HepG2 (cell line): ENCODE data around the gene FOXS1. TPM values are rescaled to one million over a fixed set of nuclear protein-coding genes. Genes with fewer than 3 reads are reported as not detected.

Experiments
- CBX2 ChIP-seq, 2 experiments: fragments of 200-600 bp in 1 of 2; sonication (generic); formaldehyde crosslinking in 1 of 2; IDR thresholded peaks; 2 replicates each; pipeline versions ENCODE4 v1.7.0 to v1.8.1; 2018 to 2022; ENCODE audit warnings: low read depth in 2 of 2, low read length in 1 of 2, mild to moderate bottlenecking in 1 of 2, missing genetic modification reagents in 1 of 2
- DNMT3B ChIP-seq: conservative IDR thresholded peaks from 2 replicates; pipeline ENCODE4 v1.6.1; 2016; ENCODE audit warnings: missing biosample characterization, control low read depth
- NR1H2 ChIP-seq: sonication (generic); formaldehyde crosslinking; IDR thresholded peaks from 2 replicates; pipeline ENCODE4 v1.8.1; 2022; ENCODE audit warnings: low read depth, missing genetic modification reagents, borderline replicate concordance
- RARG ChIP-seq: sonication (generic); formaldehyde crosslinking; IDR thresholded peaks from 2 replicates; pipeline ENCODE4 v1.4.0; 2020; ENCODE audit warnings: low read depth, mild to moderate bottlenecking, missing genetic modification reagents
- RXRA ChIP-seq: sonication (generic); formaldehyde crosslinking; IDR thresholded peaks from 2 replicates; pipeline ENCODE4 v1.5.1; 2020; ENCODE audit warnings: missing genetic modification reagents
- ZNF10 ChIP-seq: sonication (generic); formaldehyde crosslinking; IDR thresholded peaks from 2 replicates; pipeline ENCODE4 v1.4.0; 2020; ENCODE audit warnings: mild to moderate bottlenecking, low read depth, missing genetic modification reagents, borderline replicate concordance
- ZNF292 ChIP-seq: sonication (generic); formaldehyde crosslinking; IDR thresholded peaks from 2 replicates; pipeline ENCODE4 v1.8.1; 2022; ENCODE audit warnings: mild to moderate bottlenecking, low read depth, missing genetic modification reagents, borderline replicate concordance
- ZNF766 ChIP-seq: sonication (generic); formaldehyde crosslinking; IDR thresholded peaks from 2 replicates; pipeline ENCODE4 v1.5.0; 2020; ENCODE audit warnings: missing genetic modification reagents, borderline replicate concordance
- polyA plus RNA-seq, 8 experiments: library from polyadenylated mRNA; depleted of rRNA in 3 of 8; stranded (reverse) in 7 of 8; unstranded in 1 of 8; fragments of >200 nt; fragmentation: Illumina TruSeq in 4 of 8; extraction: Trizol in 4 of 8; gene quantifications; 2 replicates each; pipeline versions ENCODE4 v1.2.1 to v1.2.3, GENCODE V29; 2011 to 2016; ENCODE audit warnings: low read depth in 4 of 8, missing spikeins in 1 of 8, mixed read lengths in 1 of 8; ENCODE audit not compliant: insufficient read depth in 1 of 8
- total RNA-seq, 5 experiments: library from RNA; depleted of rRNA; stranded (reverse); fragments of >200 nt; fragmentation: Illumina TruSeq; extraction: Trizol; gene quantifications; 2 replicates each; pipeline ENCODE4 v1.2.3, GENCODE V29; 2016; ENCODE audit warnings: low read depth in 1 of 5
- TF ChIP-seq, protein P1 (sequence below): sonication (generic); formaldehyde crosslinking; IDR thresholded peaks from 2 replicates; pipeline ENCODE4 v1.4.0; 2020; ENCODE audit warnings: missing genetic modification reagents
- TF ChIP-seq, protein P2 (sequence below): sonication (generic); formaldehyde crosslinking; IDR thresholded peaks from 2 replicates; pipeline ENCODE4 v1.4.0; 2020; ENCODE audit warnings: missing genetic modification reagents, borderline replicate concordance
- TF ChIP-seq, protein P3 (sequence below): sonication (generic); formaldehyde crosslinking; IDR thresholded peaks from 2 replicates; pipeline ENCODE4 v1.5.1; 2020; ENCODE audit warnings: mild to moderate bottlenecking, missing genetic modification reagents
- TF ChIP-seq, protein P4 (sequence below): sonication (generic); formaldehyde crosslinking; IDR thresholded peaks from 2 replicates; pipeline ENCODE4 v1.4.0; 2020; ENCODE audit warnings: mild to moderate bottlenecking, missing genetic modification reagents
- TF ChIP-seq, protein P5 (sequence below): sonication (generic); formaldehyde crosslinking; IDR thresholded peaks from 2 replicates; pipeline ENCODE4 v1.8.0; 2022; ENCODE audit warnings: missing genetic modification reagents, mild to moderate bottlenecking, inconsistent platforms, borderline replicate concordance

The FOXS1 gene
- total and polyA plus RNA-seq, 2 of the 13 experiments (the other 11 are each of a cell fraction or from before 2014, with no cell fraction given): not detected

DNA sequence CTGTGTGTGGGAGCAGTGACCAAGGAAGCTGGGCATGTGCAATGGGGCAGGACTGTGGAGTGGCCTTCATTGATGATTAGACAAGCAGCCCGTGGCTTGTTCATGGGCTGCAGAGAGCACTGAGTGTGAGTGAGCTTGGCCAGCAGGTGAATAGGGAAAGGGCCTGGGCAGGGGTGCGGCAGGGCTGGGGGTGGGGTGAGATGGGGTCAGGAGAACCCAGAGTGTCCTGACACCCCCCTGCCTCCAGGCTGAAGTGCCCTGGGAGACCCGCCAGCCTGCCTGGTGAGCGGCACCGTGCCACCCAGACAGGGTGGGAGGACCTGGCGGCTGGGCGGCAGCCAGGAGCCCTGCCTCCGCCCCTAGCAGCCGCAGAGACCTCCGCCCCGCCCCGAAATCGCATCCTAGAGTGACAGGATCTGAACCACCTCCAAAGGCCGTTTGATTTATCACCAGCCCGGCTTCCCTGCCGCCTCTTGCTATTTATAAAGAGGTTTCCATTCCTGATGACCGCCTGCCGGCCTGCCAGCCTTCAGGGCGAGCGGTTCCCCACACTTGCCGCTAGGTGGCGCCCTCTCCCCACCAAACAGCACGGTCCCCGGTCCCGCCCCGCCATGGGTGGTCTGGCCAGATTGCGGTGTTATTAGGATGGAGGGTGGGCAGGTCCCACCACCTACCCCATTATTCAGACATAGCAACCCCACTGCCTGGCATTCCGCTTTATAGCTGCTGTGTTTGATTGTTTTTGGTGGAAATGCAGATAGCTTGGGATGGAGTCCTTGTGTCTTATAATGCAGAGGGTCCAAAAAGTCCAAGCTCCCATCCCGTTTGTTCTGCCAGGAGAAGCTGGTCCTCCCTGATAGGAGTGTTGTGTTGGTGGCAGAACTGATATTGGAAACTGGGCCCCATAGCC is 22.7 kb downstream of the FOXS1 start (continued):
- TF ChIP-seq, protein P1, sequence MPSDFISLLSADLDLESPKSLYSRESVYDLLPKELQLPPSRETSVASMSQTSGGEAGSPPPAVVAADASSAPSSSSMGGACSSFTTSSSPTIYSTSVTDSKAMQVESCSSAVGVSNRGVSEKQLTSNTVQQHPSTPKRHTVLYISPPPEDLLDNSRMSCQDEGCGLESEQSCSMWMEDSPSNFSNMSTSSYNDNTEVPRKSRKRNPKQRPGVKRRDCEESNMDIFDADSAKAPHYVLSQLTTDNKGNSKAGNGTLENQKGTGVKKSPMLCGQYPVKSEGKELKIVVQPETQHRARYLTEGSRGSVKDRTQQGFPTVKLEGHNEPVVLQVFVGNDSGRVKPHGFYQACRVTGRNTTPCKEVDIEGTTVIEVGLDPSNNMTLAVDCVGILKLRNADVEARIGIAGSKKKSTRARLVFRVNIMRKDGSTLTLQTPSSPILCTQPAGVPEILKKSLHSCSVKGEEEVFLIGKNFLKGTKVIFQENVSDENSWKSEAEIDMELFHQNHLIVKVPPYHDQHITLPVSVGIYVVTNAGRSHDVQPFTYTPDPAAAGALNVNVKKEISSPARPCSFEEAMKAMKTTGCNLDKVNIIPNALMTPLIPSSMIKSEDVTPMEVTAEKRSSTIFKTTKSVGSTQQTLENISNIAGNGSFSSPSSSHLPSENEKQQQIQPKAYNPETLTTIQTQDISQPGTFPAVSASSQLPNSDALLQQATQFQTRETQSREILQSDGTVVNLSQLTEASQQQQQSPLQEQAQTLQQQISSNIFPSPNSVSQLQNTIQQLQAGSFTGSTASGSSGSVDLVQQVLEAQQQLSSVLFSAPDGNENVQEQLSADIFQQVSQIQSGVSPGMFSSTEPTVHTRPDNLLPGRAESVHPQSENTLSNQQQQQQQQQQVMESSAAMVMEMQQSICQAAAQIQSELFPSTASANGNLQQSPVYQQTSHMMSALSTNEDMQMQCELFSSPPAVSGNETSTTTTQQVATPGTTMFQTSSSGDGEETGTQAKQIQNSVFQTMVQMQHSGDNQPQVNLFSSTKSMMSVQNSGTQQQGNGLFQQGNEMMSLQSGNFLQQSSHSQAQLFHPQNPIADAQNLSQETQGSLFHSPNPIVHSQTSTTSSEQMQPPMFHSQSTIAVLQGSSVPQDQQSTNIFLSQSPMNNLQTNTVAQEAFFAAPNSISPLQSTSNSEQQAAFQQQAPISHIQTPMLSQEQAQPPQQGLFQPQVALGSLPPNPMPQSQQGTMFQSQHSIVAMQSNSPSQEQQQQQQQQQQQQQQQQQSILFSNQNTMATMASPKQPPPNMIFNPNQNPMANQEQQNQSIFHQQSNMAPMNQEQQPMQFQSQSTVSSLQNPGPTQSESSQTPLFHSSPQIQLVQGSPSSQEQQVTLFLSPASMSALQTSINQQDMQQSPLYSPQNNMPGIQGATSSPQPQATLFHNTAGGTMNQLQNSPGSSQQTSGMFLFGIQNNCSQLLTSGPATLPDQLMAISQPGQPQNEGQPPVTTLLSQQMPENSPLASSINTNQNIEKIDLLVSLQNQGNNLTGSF: no peak
- TF ChIP-seq, protein P2, sequence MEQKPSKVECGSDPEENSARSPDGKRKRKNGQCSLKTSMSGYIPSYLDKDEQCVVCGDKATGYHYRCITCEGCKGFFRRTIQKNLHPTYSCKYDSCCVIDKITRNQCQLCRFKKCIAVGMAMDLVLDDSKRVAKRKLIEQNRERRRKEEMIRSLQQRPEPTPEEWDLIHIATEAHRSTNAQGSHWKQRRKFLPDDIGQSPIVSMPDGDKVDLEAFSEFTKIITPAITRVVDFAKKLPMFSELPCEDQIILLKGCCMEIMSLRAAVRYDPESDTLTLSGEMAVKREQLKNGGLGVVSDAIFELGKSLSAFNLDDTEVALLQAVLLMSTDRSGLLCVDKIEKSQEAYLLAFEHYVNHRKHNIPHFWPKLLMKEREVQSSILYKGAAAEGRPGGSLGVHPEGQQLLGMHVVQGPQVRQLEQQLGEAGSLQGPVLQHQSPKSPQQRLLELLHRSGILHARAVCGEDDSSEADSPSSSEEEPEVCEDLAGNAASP (CRISPR knock-in tag): no peak
- no peak for TF ChIP-seq ZNF292 (CRISPR knock-in tag)
- TF ChIP-seq, protein P3, sequence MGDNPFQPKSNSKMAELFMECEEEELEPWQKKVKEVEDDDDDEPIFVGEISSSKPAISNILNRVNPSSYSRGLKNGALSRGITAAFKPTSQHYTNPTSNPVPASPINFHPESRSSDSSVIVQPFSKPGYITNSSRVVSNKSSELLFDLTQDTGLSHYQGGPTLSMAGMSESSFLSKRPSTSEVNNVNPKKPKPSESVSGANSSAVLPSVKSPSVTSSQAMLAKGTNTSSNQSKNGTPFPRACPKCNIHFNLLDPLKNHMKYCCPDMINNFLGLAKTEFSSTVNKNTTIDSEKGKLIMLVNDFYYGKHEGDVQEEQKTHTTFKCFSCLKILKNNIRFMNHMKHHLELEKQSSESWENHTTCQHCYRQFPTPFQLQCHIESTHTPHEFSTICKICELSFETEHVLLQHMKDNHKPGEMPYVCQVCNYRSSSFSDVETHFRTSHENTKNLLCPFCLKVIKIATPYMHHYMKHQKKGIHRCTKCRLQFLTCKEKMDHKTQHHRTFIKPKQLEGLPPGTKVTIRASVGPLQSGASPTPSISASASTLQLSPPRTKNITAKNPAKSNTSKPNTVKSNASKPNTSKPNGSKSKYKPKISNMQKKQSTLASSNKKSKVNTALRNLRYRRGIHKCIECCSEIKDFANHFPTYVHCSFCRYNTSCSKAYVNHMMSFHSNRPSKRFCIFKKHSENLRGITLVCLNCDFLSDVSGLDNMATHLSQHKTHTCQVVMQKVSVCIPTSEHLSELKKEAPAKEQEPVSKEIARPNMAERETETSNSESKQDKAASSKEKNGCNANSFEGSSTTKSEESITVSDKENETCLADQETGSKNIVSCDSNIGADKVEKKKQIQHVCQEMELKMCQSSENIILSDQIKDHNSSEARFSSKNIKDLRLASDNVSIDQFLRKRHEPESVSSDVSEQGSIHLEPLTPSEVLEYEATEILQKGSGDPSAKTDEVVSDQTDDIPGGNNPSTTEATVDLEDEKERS: no peak
- TF ChIP-seq NR1H2 (CRISPR knock-in tag): no peak
- TF ChIP-seq DNMT3B (CRISPR knock-in tag): peak; percentile 25; the same call in 1 of the 2 replicates
- TF ChIP-seq RXRA (CRISPR knock-in tag): no peak; the same call in 1 of the 2 replicates
- TF ChIP-seq, protein P4, sequence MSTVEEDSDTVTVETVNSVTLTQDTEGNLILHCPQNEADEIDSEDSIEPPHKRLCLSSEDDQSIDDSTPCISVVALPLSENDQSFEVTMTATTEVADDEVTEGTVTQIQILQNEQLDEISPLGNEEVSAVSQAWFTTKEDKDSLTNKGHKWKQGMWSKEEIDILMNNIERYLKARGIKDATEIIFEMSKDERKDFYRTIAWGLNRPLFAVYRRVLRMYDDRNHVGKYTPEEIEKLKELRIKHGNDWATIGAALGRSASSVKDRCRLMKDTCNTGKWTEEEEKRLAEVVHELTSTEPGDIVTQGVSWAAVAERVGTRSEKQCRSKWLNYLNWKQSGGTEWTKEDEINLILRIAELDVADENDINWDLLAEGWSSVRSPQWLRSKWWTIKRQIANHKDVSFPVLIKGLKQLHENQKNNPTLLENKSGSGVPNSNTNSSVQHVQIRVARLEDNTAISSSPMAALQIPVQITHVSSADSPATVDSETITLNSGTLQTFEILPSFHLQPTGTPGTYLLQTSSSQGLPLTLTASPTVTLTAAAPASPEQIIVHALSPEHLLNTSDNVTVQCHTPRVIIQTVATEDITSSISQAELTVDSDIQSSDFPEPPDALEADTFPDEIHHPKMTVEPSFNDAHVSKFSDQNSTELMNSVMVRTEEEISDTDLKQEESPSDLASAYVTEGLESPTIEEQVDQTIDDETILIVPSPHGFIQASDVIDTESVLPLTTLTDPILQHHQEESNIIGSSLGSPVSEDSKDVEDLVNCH (CRISPR knock-in tag): no peak
- TF ChIP-seq RARG (CRISPR knock-in tag): no peak
- TF ChIP-seq ZNF766 (CRISPR knock-in tag): no peak
- no peak for TF ChIP-seq CBX2 (IDR thresholded peaks at IDR 0.05; ENCODE audit: low read depth, low read length)
- TF ChIP-seq CBX2 (CRISPR knock-in tag; IDR thresholded peaks at IDR 0.05; ENCODE audit: low read depth): no peak
- TF ChIP-seq, protein P5, sequence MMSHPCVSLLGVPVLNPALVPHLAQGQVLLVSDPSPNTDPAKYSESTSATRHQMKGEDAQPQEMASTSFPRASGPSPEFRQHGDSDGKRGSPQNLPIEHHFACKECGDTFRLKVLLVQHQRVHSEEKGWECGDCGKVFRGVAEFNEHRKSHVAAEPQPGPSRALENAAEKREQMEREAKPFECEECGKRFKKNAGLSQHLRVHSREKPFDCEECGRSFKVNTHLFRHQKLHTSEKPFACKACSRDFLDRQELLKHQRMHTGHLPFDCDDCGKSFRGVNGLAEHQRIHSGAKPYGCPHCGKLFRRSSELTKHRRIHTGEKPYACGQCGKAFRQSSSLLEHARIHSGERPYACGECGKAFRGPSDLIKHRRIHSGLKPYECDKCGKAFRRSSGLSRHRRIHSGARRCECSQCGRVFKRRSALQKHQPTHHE: no peak
- no peak for TF ChIP-seq ZNF10 (CRISPR knock-in tag)
